GM21825 (cell line): ENCODE results near the gene RELL1.

ENCODE experiments used
- ATAC-seq: cut with Tn5 transposase; IDR thresholded peaks from one replicate; pipeline ENCODE4 v1.9.1; 2021; ENCODE audit warnings: mild to moderate bottlenecking, moderate library complexity; ENCODE audit not compliant: unreplicated experiment

RELL1 gene

GRCh38 chr4:37667197-37668100 lies 18.7 kb downstream of the RELL1 start:
- ATAC-seq: no peak

GRCh38 chr4:37666625-37667071 lies 19.5 kb downstream of the RELL1 start:
- ATAC-seq: no peak

DNA sequence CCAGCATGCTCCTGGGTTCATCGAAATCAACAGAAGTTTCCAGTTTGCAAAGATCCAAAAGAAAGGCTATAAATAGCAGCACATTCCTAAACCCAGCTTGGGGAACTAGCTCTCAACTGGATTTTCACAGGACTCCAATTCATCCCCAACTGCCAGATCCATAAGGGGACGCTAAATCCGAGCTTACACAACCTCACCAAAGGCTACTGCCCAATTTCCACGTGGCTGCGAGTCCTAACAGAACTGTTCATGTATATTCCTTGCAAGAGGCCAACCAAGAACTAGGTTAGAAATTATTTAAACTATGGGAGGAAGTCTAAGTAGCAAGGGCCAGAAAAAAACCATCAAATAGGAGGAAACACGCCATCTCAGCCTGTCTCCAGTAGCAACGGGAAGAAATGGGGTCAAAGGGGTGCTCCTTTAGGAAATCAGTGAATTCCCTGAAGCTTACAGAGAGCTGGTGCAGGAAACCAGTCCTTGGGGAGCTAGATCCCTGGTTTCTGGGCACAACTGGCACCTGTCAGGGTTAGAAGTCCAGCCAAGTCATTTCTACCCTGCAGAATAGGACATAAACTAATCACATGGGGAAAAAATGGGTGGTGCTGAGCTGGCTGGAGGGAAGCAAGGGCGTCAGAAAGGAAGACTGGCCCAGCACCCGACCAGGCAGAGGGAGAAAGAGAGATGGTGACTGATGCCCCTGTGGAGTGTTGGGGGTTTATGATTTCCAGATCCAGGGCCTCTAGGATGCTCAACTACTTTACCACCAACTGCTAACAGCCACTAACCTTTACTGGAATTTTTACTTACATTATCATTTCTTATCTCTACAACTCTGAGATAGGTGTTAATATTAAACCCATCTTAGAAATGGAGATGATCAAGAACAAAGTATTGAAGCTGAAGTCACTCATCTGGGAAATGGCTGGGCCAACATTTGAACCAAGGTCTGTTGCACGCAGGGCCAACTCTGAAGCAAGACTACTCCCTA lies 20.5 kb downstream of the RELL1 start:
- no peak for ATAC-seq

DNA sequence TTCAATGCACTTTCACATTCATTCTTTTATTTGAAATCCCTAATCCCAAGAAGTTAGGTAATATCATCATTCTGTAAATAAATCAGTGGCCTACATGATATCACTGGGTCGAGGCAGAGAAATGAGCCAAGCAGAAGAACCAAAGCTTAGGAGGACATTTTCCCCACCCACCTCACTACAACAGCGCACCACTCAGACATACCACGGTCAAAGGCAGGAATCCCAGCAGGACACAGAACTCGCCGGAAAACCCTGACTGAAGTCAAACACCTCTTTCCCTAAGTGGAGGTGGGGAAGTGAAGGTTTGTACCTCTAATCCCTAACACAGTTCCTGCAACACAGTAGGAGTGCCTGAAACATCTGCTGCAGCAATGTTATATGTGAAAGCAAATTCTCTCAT lies 21.5 kb downstream of the RELL1 start:
- no peak for ATAC-seq

DNA sequence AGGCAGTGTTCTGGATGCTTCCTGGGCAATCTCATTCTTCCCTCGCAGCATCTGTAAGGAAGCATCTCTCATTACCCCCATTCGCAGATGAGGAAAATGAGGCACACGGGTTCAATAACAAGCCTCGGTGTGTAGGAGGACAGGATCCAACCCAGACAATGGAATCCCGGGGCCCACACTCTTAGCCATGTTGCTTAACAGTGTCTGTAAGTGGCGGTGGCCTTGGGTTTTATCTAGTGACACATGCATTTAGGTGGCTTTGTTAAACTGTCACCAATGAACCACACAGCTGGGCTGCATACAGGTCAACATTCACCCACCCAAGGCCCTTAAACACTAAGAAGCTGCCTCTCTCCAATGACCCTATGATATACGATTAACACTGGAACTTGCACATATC lies 22.6 kb downstream of the RELL1 start:
- ATAC-seq: no peak

DNA sequence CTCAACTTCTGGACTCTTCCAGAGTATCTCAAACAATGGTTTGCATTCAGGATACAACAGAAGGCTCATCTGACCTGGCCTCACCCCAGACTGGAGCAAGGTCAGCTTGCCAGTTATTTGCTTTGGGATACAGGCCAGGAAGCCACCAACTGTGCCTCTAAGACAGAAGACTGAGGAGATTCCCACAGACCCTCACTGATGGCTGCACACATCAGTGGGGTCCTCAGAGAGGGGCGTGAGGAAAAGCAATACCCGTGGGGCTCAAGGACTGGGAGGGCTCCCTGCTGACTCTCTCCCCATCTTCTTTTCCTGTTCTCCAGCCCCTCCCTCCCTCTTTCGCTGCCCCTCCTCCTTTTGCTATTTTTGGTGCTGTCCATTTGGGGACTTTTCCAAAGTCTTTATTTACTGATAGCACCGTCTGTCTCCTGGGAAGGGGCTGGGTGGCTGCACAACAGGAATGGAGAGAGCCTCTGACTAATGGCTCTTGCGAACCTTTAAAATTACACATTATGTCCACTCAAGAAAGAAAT lies 23.2 kb downstream of the RELL1 start:
- ATAC-seq: no peak

GRCh38 chr4:37662251-37662650 lies 23.9 kb downstream of the RELL1 start:
- no peak for ATAC-seq

DNA sequence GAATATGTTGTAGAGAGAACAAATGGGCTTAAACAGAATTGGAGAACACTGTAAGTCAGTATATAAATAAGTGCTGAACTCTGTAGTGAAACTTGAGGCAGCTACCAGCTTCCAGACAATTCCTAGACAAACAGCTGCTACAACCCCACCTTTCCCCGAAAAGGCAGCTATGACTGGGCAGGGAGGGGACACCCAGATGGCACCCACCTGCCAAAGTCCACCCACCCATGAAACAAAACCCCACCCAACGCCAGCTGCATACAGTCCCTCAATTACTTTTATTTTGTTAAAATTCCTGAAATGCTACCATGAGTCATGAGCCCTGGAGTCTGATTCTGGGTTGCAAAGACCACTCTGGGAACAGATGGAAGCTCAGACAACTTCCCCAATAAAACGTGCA lies 24.4 kb downstream of the RELL1 start:
- ATAC-seq: no peak

- ATAC-seq: no peak
These were observed 26.5 kb downstream of the RELL1 start for GRCh38 chr4:37659696-37660095.

GRCh38 chr4:37656649-37657048 lies 29.5 kb downstream of the RELL1 start:
- no peak for ATAC-seq

- no peak for ATAC-seq
These were observed 32.6 kb downstream of the RELL1 start for GRCh38 chr4:37653601-37654000.

DNA sequence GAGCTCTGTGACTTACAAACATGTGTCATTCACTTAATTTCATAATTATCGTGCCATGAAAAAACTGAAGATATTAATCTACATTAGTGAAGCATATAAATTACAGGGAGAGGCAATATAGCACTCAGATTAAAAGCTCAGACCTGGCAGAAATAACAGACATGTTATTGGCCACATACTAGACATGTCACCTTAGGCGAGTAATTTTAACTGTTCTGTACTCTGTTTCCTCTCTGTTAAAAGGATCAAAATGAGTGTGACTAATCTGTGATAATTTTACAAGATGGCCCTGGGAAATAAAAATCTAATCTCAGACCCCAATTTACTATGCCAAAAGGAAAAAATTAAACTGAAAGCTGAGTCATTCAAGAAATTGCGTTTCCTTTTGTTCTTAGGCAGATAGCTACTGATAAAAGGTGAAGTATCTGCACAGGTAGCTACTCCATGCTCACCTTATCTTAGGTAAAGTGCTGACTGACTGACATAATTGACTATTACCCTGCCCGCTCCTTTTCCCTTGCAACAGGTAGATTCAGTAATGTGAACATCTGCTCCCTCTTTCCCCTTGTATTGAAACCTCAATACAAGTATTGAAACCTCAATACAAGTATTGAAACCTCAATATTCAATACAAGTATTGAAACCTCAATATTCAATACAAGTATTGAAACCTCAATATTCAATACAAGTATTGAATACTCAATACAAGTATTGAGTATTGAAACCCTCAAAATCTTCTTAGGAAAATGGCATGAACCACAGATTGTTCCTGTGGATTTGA lies 33.2 kb downstream of the RELL1 start:
- no peak for ATAC-seq

GRCh38 chr4:37651781-37652377 lies 34.3 kb downstream of the RELL1 start:
- no peak for ATAC-seq

DNA sequence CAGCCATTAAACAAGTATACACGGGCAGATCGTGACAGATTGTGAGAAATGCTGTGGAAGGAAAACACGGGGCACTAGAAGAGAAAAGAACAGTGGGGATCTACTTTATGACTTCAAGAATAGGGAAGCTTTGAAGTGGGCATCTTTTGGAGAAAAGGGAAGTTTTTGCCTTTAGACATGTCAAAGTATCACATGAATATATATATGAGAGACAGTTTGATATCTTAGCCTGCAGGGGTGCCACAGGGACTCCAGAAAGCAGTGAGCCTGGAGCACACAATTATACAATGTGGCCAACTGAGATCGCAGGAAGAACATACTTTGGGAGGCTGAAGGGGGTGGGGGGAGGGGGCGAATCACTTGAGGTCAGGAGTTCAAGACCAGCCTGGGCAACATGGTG lies 35.7 kb downstream of the RELL1 start:
- ATAC-seq: no peak

- ATAC-seq: no peak
These were observed 36.9 kb downstream of the RELL1 start for GRCh38 chr4:37649268-37649667.

DNA sequence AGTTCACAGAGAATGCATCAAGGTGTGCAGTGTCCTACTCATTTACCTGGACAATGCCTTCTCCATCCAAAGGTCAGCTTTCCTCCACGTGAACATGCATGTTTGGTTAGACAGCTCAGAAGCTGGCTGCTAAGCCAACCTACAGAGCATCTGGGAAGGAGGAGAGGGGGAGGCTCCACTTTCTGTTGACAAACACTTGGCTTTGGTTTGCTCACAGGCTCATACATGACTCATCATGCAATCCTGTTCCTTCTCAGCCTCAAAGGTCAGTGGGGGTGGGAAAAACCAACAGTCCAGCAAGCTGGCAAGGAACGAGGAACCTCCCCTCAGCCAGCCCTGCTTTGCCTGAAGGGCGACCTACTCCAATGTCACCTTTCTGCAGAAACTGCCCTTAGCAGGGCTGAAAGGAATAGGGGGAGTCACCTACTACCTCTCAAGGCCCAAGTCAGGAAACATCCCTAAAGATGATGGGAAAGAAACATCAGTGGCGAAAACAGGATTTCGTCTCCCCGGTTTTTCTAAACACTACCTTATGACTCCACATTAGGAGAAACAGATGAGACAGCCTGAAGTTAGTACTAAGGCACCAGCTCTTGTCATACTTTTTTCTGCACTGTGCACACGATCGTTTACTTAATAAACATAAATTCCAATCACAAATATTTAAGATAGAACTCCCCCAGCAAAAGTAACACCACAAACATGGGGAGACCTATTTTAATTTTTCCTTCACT lies 37.9 kb downstream of the RELL1 start:
- ATAC-seq: no peak

GRCh38 chr4:37646247-37646646 lies 39.9 kb downstream of the RELL1 start:
- ATAC-seq: no peak

DNA sequence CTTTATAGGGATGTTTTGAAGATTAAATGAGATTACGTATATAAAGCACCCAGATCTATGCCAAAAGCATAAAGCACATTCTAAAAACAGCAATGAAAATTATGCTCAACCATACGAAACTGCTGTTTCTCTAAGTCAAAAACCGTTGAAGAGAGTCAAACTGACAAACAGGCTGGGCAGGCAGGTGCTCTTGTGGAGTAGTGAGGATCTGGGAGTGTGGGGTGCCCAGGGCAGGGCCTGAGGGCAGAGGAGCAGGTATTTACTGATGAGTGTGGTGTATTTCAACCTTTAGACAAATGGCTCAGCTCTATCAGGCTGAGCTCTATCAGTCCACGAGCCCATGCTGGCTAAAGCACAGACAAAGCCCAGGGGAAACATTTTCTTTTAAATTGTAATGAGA lies 40.4 kb downstream of the RELL1 start:
- no peak for ATAC-seq

GRCh38 chr4:37644962-37645361 lies 41.2 kb downstream of the RELL1 start:
- ATAC-seq: no peak
